Coronary artery (tissue), 2 donors: ENCODE measurements around the gene CHKA.

ENCODE experiments used
- DNase-seq: peaks from one replicate; pipeline ENCODE4 v3.0.0-alpha.2; 2017; ENCODE audit warnings: low spot score
- H3K27ac ChIP-seq, 2 donors: fragments of 200-600 bp; sonication (generic); one replicate each; pipeline ENCODE4 v1.5.1; 2016 to 2019
- H3K4me3 ChIP-seq: fragments of 200-600 bp; sonication (generic); 2 replicates; pipeline ENCODE4 v1.5.1; 2016; ENCODE audit warnings: mild to moderate bottlenecking, moderate library complexity
- CTCF ChIP-seq: fragments of 200-600 bp; sonication (generic); IDR thresholded peaks from one replicate; pipeline ENCODE4 v1.5.1; 2019; ENCODE audit warnings: antibody characterized with exemption

Gene CHKA

GRCh38 chr11:68163691-68164090 is 42.5 kb upstream of the CHKA start:
- Histone ChIP-seq H3K27ac (no peak overlapping the region), H3K4me3 (no peak overlapping the region)
- no peak for DNase-seq
- no peak for TF ChIP-seq CTCF

GRCh38 chr11:68160100-68160695 is 39.0 kb upstream of the CHKA start:
- TF ChIP-seq CTCF = no peak
- H3K4me3 ChIP-seq = no peak overlapping the region
- H3K27ac ChIP-seq = no peak overlapping the region
- no peak for DNase-seq

- Histone ChIP-seq H3K4me3 (no peak overlapping the region), H3K27ac (no peak overlapping the region)
- DNase-seq = no peak
- no peak for TF ChIP-seq CTCF
Measured at GRCh38 chr11:68159665-68160064, 38.5 kb upstream of the CHKA start.

GRCh38 chr11:68159161-68159560 is 38.0 kb upstream of the CHKA start:
- Histone ChIP-seq H3K4me3 (no peak overlapping the region), H3K27ac (no peak overlapping the region)
- no peak for DNase-seq
- TF ChIP-seq CTCF = no peak

- TF ChIP-seq CTCF = no peak
- no peak for DNase-seq
- H3K4me3 ChIP-seq = no peak overlapping the region
- no peak overlapping the region for H3K27ac ChIP-seq
Measured at GRCh38 chr11:68158580-68158979, 37.4 kb upstream of the CHKA start.

GRCh38 chr11:68153742-68154141 is 32.6 kb upstream of the CHKA start:
- no peak overlapping the region for H3K4me3 ChIP-seq
- TF ChIP-seq CTCF = no peak
- no peak overlapping the region for H3K27ac ChIP-seq
- DNase-seq = no peak

GRCh38 chr11:68150037-68150436 is 28.8 kb upstream of the CHKA start:
- Histone ChIP-seq H3K4me3 (no peak overlapping the region), H3K27ac (no peak overlapping the region)
- DNase-seq = no peak
- no peak for TF ChIP-seq CTCF
